K562 (cell line): ENCODE data around the gene AIFM3. TPM values are rescaled to one million over a fixed set of nuclear protein-coding genes. Genes with fewer than 3 reads are reported as not detected.

Source experiments
- BCL6 ChIP-seq: fragments of 250-450 bp; sonication (Bioruptor Pico); IDR thresholded peaks from 2 replicates; pipeline ENCODE4 v1.4.0; 2020
- JUNB ChIP-seq: fragments of 450-650 bp; formaldehyde crosslinking; conservative IDR thresholded peaks from 2 replicates; pipeline ENCODE4 v1.4.0; 2020; ENCODE audit warnings: mild to moderate bottlenecking
- MGA ChIP-seq: fragments of 450-650 bp; IDR thresholded peaks from 2 replicates; pipeline ENCODE4 v1.6.1; 2016; ENCODE audit warnings: mild to moderate bottlenecking, moderate library complexity
- STAT5A ChIP-seq: IDR thresholded peaks from 2 replicates; pipeline ENCODE4 v1.6.1; 2012; ENCODE audit warnings: low read length, inconsistent platforms, borderline replicate concordance
- TEAD4 ChIP-seq, 2 experiments: sonication (generic) in 1 of 2; formaldehyde crosslinking in 1 of 2; IDR thresholded peaks; 2 replicates each; pipeline versions ENCODE4 v1.6.1 to v1.8.0; 2012 to 2022; ENCODE audit warnings: borderline replicate concordance in 1 of 2, inconsistent platforms in 1 of 2, low read length in 1 of 2, mild to moderate bottlenecking in 1 of 2, missing genetic modification reagents in 1 of 2
- ZNF23 ChIP-seq: fragments of 250-450 bp; sonication (Bioruptor Pico); IDR thresholded peaks from 2 replicates; pipeline ENCODE4 v1.4.0; 2020; ENCODE audit warnings: mild to moderate bottlenecking
- ZNF280A ChIP-seq: fragments of 450-650 bp; IDR thresholded peaks from 2 replicates; pipeline ENCODE4 v1.6.1; 2018; ENCODE audit warnings: mild to moderate bottlenecking, low read depth; ENCODE audit not compliant: partially characterized antibody
- ZNF512 ChIP-seq: IDR thresholded peaks from 2 replicates; pipeline ENCODE4 v1.6.1; 2016; ENCODE audit warnings: missing genetic modification characterization, missing compliant biosample characterization
- polyA plus RNA-seq, 8 experiments: library from polyadenylated mRNA; depleted of rRNA in 4 of 8; stranded (reverse) in 5 of 8; unstranded in 3 of 8; fragments of >200 nt; fragmentation: Nextera tagmentation in 2 of 8; fragmentation: Illumina TruSeq in 1 of 8; extraction: Ambion mirVana in 2 of 8; extraction: Trizol in 1 of 8; gene quantifications; 2 replicates each; pipeline versions ENCODE4 v1.2.1 to v1.2.3, GENCODE V29; 2011 to 2014; ENCODE audit warnings: inconsistent platforms in 1 of 8, missing spikeins in 1 of 8
- total RNA-seq, 7 experiments: library from RNA; depleted of rRNA in 6 of 7; stranded (reverse); fragments of >200 nt in 6 of 7; fragmentation: Illumina TruSeq in 2 of 7; extraction: Trizol in 2 of 7; gene quantifications; 2 replicates each; pipeline versions ENCODE4 v1.2.1 to v1.2.3, GENCODE V29; 2011 to 2021; ENCODE audit warnings: low replicate concordance in 1 of 7

The AIFM3 gene
- total and polyA plus RNA-seq, 9 of the 15 experiments (the other 6 are each of a cell fraction or from before 2014, with no cell fraction given): 0.03 to 0.20 (median 0.07) TPM; not detected in 1

DNA sequence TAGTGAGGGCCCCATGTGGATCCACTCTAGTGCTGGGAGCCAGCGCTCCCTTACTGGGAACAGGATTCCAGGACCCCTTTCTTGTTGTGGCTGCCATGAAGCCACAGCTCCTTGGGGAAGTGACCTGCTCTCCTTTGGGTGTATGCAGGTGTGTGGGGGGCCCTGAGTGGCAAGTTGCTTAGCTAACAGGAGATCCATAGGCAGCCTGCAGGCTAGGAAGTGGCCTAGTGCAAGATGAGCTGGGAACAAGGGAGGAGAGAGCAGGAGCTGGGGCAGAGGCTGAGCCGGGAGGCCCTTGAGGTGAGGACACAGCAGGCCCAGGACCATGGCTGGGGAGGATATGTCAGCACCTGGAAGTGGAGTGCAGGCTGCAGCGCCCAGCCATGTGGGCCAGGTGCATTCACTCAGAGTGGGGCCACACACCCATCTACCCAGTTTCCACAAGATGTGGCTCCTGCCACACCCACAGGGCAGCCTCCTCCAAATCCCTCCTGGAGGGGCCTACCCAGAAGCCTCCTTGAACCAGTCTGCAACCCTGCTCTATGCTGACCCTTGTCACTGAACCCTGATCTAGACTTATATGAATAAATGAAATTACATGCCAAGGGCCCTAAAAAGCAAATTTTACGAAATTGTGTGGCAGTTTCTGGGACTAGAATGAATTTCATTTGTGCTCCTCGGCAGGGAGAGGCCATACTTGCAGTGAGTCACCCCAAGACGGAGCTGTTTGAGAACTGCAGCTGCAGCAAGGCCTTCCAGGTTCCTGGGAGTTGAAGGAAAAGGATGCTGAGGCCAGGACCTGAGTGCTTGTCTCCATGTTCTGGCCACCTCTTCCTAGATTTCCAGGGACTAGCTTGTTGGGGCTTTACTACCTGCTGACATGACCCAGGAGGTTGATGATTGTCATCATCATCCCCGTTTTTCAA lies 31.6 kb downstream of the AIFM3 start (continued):
- TF ChIP-seq MGA (no peak), ZNF280A (no peak), TEAD4 (IDR thresholded peaks at IDR 0.05; ENCODE audit: low read length) (no peak), TEAD4 (CRISPR knock-in tag; IDR thresholded peaks at IDR 0.05; ENCODE audit: borderline replicate concordance) (no peak), BCL6 (CRISPR knock-in tag) (no peak), JUNB (0 out of 2 replicates have a peak, but pooled peaks have one; percentile 1), ZNF512 (tag) (no peak), STAT5A (no peak), ZNF23 (CRISPR knock-in tag) (0 out of 2 replicates have a peak, but pooled peaks have one; percentile 5)
